Esophagus muscularis mucosa (tissue), 4 donors: ENCODE measurements around the gene MTMR2. TPM values are rescaled to one million over a fixed set of nuclear protein-coding genes. Genes with fewer than 3 reads are reported as not detected.
A peak's percentile ranks its signal among the peaks of the same experiment; 100 is the strongest.

Experiments
- DNase-seq: peaks from one replicate; pipeline ENCODE4 v3.0.0-alpha.2; 2017; ENCODE audit errors: extremely low spot score
- H3K27ac ChIP-seq, 4 donors: fragments of 200-600 bp; sonication (generic); replicated peaks in 1 of 4; 1 replicate in 3 of 4; 2 replicates in 1 of 4; pipeline ENCODE4 v1.5.1; 2016 to 2019; ENCODE audit warnings: mild to moderate bottlenecking in 1 of 4
- H3K27me3 ChIP-seq, 4 donors: fragments of 200-600 bp; sonication (generic); one replicate each; pipeline versions ENCODE4 v1.5.1 to v1.6.0; 2016 to 2019
- H3K36me3 ChIP-seq, 4 donors: fragments of 200-600 bp; sonication (generic); one replicate each; pipeline ENCODE4 v1.5.1; 2016 to 2019
- H3K4me1 ChIP-seq, 4 donors: fragments of 200-600 bp; sonication (generic); one replicate each; pipeline ENCODE4 v1.5.1; 2016 to 2019
- H3K4me3 ChIP-seq, 4 donors: fragments of 200-600 bp; sonication (generic); 1 replicate in 2 of 4; 2 replicates in 2 of 4; pipeline ENCODE4 v1.5.1; 2016 to 2019; ENCODE audit warnings: mild to moderate bottlenecking in 4 of 4, moderate library complexity in 1 of 4
- H3K9me3 ChIP-seq, 4 donors: fragments of 200-600 bp; sonication (generic); 1 replicate in 3 of 4; 2 replicates in 1 of 4; pipeline ENCODE4 v1.5.1; 2016 to 2019
- CTCF ChIP-seq, 3 experiments: fragments of 200-600 bp in 2 of 3; fragments of 450-650 bp in 1 of 3; sonication (generic) in 2 of 3; IDR thresholded peaks; one replicate each; pipeline ENCODE4 v1.5.1; 2017 to 2019; ENCODE audit warnings: antibody characterized with exemption in 3 of 3, mild to moderate bottlenecking in 2 of 3, moderate library complexity in 1 of 3
- EP300 ChIP-seq: sonication (generic); formaldehyde crosslinking; IDR thresholded peaks from one replicate; pipeline ENCODE4 v1.6.1; 2017; ENCODE audit warnings: antibody characterized with exemption
- POLR2A ChIP-seq: fragments of 450-650 bp; IDR thresholded peaks from one replicate; pipeline ENCODE4 v1.6.1; 2017; ENCODE audit warnings: antibody characterized with exemption, moderate library complexity, mild to moderate bottlenecking, low read depth
- POLR2AphosphoS5 ChIP-seq, 2 donors: sonication (generic); formaldehyde crosslinking; IDR thresholded peaks; one replicate each; pipeline ENCODE4 v1.6.1; 2017; ENCODE audit warnings: antibody characterized with exemption in 2 of 2
- WGBS: methylation state at CpG from one replicate; pipeline ENCODE4 v1.1.5; 2018; 5-methylcytosine and 5-hydroxymethylcytosine counted together
- intact Hi-C: fragments of 100-400 bp; cut with DNase I; formaldehyde crosslinking; loops from one replicate; pipeline ENCODE4 v1.15.1; 2023
- total RNA-seq, 4 donors: library from RNA; depleted of rRNA; stranded (reverse); fragments of >200 nt; gene quantifications; one replicate each; pipeline versions ENCODE4 v1.1.0 to v1.2.1, GENCODE V29; 2016

The MTMR2 gene
- total RNA-seq, result 10 to 100 TPM; 25.8 to 29.6 (median 27.9) TPM

- TF ChIP-seq POLR2A, result peak; percentile 21
- TF ChIP-seq CTCF (IDR thresholded peaks at IDR 0.05), result no peak
- TF ChIP-seq EP300, result no peak
- TF ChIP-seq POLR2AphosphoS5 (IDR thresholded peaks at IDR 0.05), result peak; percentile 88 to 91
- Histone ChIP-seq H3K27me3 (no peaks in the 10 kb centered on the region), H3K4me3 (peak within 1 kb of the TSS; percentile 70 to 97 (median 85)), H3K27ac (peak within 1 kb of the TSS; percentile 95 to 97 (median 96)), H3K36me3 (no peaks in the 10 kb centered on the region), H3K9me3 (no peaks in the 10 kb centered on the region), H3K4me1 (peaks cover 12 to 42% (median 31%) of the 10 kb centered on the region in 4 donors)
- intact Hi-C loops, result loop anchor here (5.0 to 10.0 kb wide), 3 partner anchors 79 to 471 kb away; partner anchors contain the start of genes JRKL and MAML2
- DNase-seq, result peak; percentile 93
- under 1% methylated on average over 34 of the region's 49 CpGs for WGBS
These were observed at the start of gene MTMR2 for GRCh38 chr11:95923728-95924413. Gene MTMR2, minus strand, starts transcription at chr11:95924107. Its CDS starts 153 bp downstream, at chr11:95923954.

GRCh38 chr11:95972060-95972459 is 48.2 kb upstream of the MTMR2 start:
- H3K4me3 ChIP-seq, result no peak overlapping the region
- WGBS, result 55% methylated on average over 2 of the region's 2 CpGs
- no peak for TF ChIP-seq EP300
- no peak for TF ChIP-seq CTCF (IDR thresholded peaks at IDR 0.05)
- TF ChIP-seq POLR2AphosphoS5 (IDR thresholded peaks at IDR 0.05), result peak in 1 of 2 donors; percentile 36
- H3K4me1 ChIP-seq, result no peaks in the 10 kb centered on the region
- no peaks in the 10 kb centered on the region for H3K36me3 ChIP-seq
- intact Hi-C loops, result no loop called here
- no peak for DNase-seq
- no peak overlapping the region for H3K27ac ChIP-seq
- no peaks in the 10 kb centered on the region for H3K27me3 ChIP-seq
- no peaks in the 10 kb centered on the region for H3K9me3 ChIP-seq

- 71% methylated on average over 1 of the region's 1 CpG for WGBS
- Histone ChIP-seq H3K4me3 (no peak overlapping the region), H3K36me3 (no peaks in the 10 kb centered on the region), H3K9me3 (no peaks in the 10 kb centered on the region), H3K27me3 (no peaks in the 10 kb centered on the region), H3K27ac (no peak overlapping the region), H3K4me1 (no peaks in the 10 kb centered on the region)
- no peak for DNase-seq
- intact Hi-C loops, result no loop called here
- peak in 1 of 3 experiments; percentile 9 for TF ChIP-seq CTCF (IDR thresholded peaks at IDR 0.05)
- no peak for TF ChIP-seq POLR2A
These were observed 44.7 kb upstream of the MTMR2 start for GRCh38 chr11:95968585-95968984.

- WGBS, result 100% methylated on average over 1 of the region's 1 CpG
- Histone ChIP-seq H3K27me3 (no peaks in the 10 kb centered on the region), H3K36me3 (no peaks in the 10 kb centered on the region), H3K27ac (no peak overlapping the region), H3K9me3 (no peaks in the 10 kb centered on the region), H3K4me1 (no peaks in the 10 kb centered on the region), H3K4me3 (no peak overlapping the region)
- no peak for DNase-seq
- no peak for TF ChIP-seq POLR2A
- TF ChIP-seq POLR2AphosphoS5 (IDR thresholded peaks at IDR 0.05), result no peak
- TF ChIP-seq EP300, result no peak
- no peak for TF ChIP-seq CTCF (IDR thresholded peaks at IDR 0.05)
- intact Hi-C loops, result no loop called here
These were observed 40.4 kb upstream of the MTMR2 start for GRCh38 chr11:95964281-95964680.

- intact Hi-C loops, result no loop called here
- Histone ChIP-seq H3K27me3 (no peaks in the 10 kb centered on the region), H3K4me3 (no peak overlapping the region), H3K27ac (no peak overlapping the region), H3K4me1 (no peaks in the 10 kb centered on the region), H3K36me3 (no peaks in the 10 kb centered on the region), H3K9me3 (no peaks in the 10 kb centered on the region)
- no peak for DNase-seq
- TF ChIP-seq EP300 (no peak), POLR2A (no peak), CTCF (IDR thresholded peaks at IDR 0.05) (no peak), POLR2AphosphoS5 (IDR thresholded peaks at IDR 0.05) (no peak)
- 72% methylated on average over 1 of the region's 1 CpG for WGBS
These were observed 37.9 kb upstream of the MTMR2 start for GRCh38 chr11:95961758-95962157.
